Mesenchymal stem cell (in vitro differentiated cells and primary cell): ENCODE data around the gene OR9A2.

Source experiments
- DNase-seq: peaks from one replicate; pipeline ENCODE4 v3.0.0-alpha.2; 2013
- H2AFZ ChIP-seq: one replicate; pipeline ENCODE4 v1.6.1; 2013; ENCODE audit warnings: low read depth, mild to moderate bottlenecking, control low read depth, inconsistent platforms, low read length, moderate library complexity
- H2AK5ac ChIP-seq: 2 replicates; pipeline ENCODE4 v1.6.1; 2013; ENCODE audit warnings: low read length, moderate library complexity, mild to moderate bottlenecking, inconsistent platforms; ENCODE audit not compliant: severe bottlenecking
- H2BK120ac ChIP-seq: one replicate; pipeline ENCODE4 v1.6.1; 2013; ENCODE audit warnings: low read depth, mild to moderate bottlenecking, inconsistent platforms, low read length, moderate library complexity
- H2BK12ac ChIP-seq, 2 experiments: one replicate each; pipeline ENCODE4 v1.6.1; 2013; ENCODE audit warnings: inconsistent platforms in 2 of 2, low read length in 2 of 2, mild to moderate bottlenecking in 2 of 2, moderate library complexity in 2 of 2, control low read depth in 1 of 2
- H2BK15ac ChIP-seq: one replicate; pipeline ENCODE4 v1.6.1; 2013; ENCODE audit warnings: mild to moderate bottlenecking, low read depth, inconsistent platforms; ENCODE audit not compliant: poor library complexity, severe bottlenecking
- H2BK5ac ChIP-seq: 2 replicates; pipeline ENCODE4 v1.6.1; 2013; ENCODE audit warnings: low read depth, mild to moderate bottlenecking, low read length, control low read depth, inconsistent platforms; ENCODE audit not compliant: poor library complexity, severe bottlenecking
- H3K14ac ChIP-seq, 2 experiments: one replicate each; pipeline ENCODE4 v1.6.1; 2013; ENCODE audit warnings: inconsistent platforms in 2 of 2, low read length in 2 of 2, control low read depth in 1 of 2, mild to moderate bottlenecking in 1 of 2, moderate library complexity in 1 of 2
- H3K18ac ChIP-seq, 2 experiments: one replicate each; pipeline ENCODE4 v1.6.1; 2013; ENCODE audit warnings: inconsistent platforms in 2 of 2, low read length in 2 of 2, control low read depth in 1 of 2, low read depth in 1 of 2, mild to moderate bottlenecking in 1 of 2
- H3K23ac ChIP-seq, 2 experiments: one replicate each; pipeline ENCODE4 v1.6.1; 2013; ENCODE audit warnings: inconsistent platforms in 2 of 2, low read length in 2 of 2, mild to moderate bottlenecking in 2 of 2, moderate library complexity in 2 of 2, control low read depth in 1 of 2
- H3K27ac ChIP-seq: 2 replicates; pipeline ENCODE4 v1.5.1; 2013; ENCODE audit warnings: mild to moderate bottlenecking, moderate library complexity, low read length, control low read depth, inconsistent platforms; ENCODE audit not compliant: poor library complexity, severe bottlenecking
- H3K27me3 ChIP-seq, 2 experiments: 2 replicates each; pipeline versions ENCODE4 v1.6.1 to v1.7.0; 2013; ENCODE audit warnings: low read length in 2 of 2, mild to moderate bottlenecking in 2 of 2, moderate library complexity in 2 of 2, control low read depth in 1 of 2, inconsistent platforms in 1 of 2; ENCODE audit not compliant: control insufficient read depth in 1 of 2, insufficient read depth in 1 of 2
- H3K36me3 ChIP-seq, 2 experiments: 2 replicates each; pipeline versions ENCODE4 v1.6.1 to v1.7.0; 2013; ENCODE audit warnings: low read length in 2 of 2, control low read depth in 1 of 2, inconsistent platforms in 1 of 2, low read depth in 1 of 2, mild to moderate bottlenecking in 1 of 2; ENCODE audit not compliant: insufficient read depth in 2 of 2, control insufficient read depth in 1 of 2
- H3K4ac ChIP-seq, 2 experiments: one replicate each; pipeline ENCODE4 v1.6.1; 2013; ENCODE audit warnings: inconsistent platforms in 2 of 2, low read length in 2 of 2, mild to moderate bottlenecking in 2 of 2, moderate library complexity in 2 of 2, control low read depth in 1 of 2, low read depth in 1 of 2
- H3K4me1 ChIP-seq: 2 replicates; pipeline ENCODE4 v1.6.1; 2013; ENCODE audit warnings: low read depth, low read length, control low read depth; ENCODE audit not compliant: control insufficient read depth, insufficient read depth
- H3K4me2 ChIP-seq: 2 replicates; pipeline ENCODE4 v1.6.1; 2013; ENCODE audit warnings: low read length, mild to moderate bottlenecking, inconsistent platforms; ENCODE audit not compliant: poor library complexity, severe bottlenecking
- H3K4me3 ChIP-seq, 2 experiments: 2 replicates each; pipeline versions ENCODE4 v1.5.1 to v1.7.0; 2013; ENCODE audit warnings: low read length in 2 of 2, mild to moderate bottlenecking in 2 of 2, control low read depth in 1 of 2, low read depth in 1 of 2; ENCODE audit not compliant: insufficient read depth in 1 of 2
- H3K79me1 ChIP-seq: replicated peaks from 2 replicates; pipeline ENCODE4 v1.6.1; 2013; ENCODE audit warnings: mild to moderate bottlenecking, control low read depth, low read length, inconsistent platforms; ENCODE audit not compliant: poor library complexity, severe bottlenecking
- H3K9ac ChIP-seq: 2 replicates; pipeline ENCODE4 v1.7.0; 2013; ENCODE audit warnings: mild to moderate bottlenecking, low read length, moderate library complexity
- H3K9me3 ChIP-seq: 2 replicates; pipeline ENCODE4 v1.7.0; 2013; ENCODE audit warnings: mild to moderate bottlenecking, low read length; ENCODE audit not compliant: control insufficient read depth
- H4K8ac ChIP-seq: one replicate; pipeline ENCODE4 v1.6.1; 2013; ENCODE audit warnings: inconsistent platforms, mild to moderate bottlenecking, low read length, moderate library complexity
- H4K91ac ChIP-seq: one replicate; pipeline ENCODE4 v1.6.1; 2013; ENCODE audit warnings: mild to moderate bottlenecking, low read length, inconsistent platforms
- WGBS: methylation state at CpG from one replicate; pipeline ENCODE4 v1.1.7; 2013; ENCODE audit warnings: mixed read lengths; 5-methylcytosine and 5-hydroxymethylcytosine counted together

Gene OR9A2

DNA sequence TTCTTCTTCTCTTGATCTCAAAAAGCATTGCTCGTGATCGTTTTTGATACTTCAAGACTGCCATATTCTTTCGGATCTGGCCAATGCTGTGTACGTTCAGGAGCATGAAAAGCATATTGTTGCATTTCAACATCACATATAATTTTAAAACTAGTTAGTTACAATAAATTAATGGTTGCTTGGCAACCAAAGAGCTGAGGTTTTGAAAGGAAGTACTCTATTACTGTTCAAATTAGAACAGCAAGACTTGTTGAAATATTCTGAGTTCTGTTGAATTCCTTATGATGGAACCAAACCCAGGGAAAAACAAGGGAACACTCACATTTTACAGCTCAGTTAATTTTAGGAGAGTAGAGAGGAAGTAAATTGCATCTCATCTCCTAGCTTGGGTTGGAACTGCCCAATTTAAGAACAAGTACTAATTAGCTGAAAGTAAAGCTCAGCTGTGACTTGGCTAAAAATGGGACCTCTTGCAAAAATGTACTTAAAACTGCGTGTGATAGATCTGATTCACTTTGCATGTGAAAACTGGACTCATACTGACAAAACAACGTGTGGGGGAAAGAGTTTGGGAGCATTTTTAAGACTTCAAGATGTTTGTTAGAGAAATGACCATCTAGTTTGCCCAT lies 21.2 kb downstream of the OR9A2 start:
- WGBS = 58% methylated on average over 5 of the region's 6 CpGs
- Histone ChIP-seq H4K91ac (no peak overlapping the region), H3K23ac (no peak overlapping the region), H3K27me3 (peaks cover 0 to 9% of the 10 kb centered on the region in 2 experiments), H3K4ac (no peak overlapping the region), H2AK5ac (no peak overlapping the region), H3K14ac (no peak overlapping the region), H2BK12ac (no peak overlapping the region), H2AFZ (no peak overlapping the region), H3K79me1 (no peaks in the 10 kb centered on the region), H3K18ac (no peak overlapping the region), H3K4me1 (no peaks in the 10 kb centered on the region), H2BK5ac (no peak overlapping the region), H3K4me3 (no peak overlapping the region), H2BK15ac (no peak overlapping the region), H3K4me2 (no peak overlapping the region), H4K8ac (no peak overlapping the region), H3K27ac (no peak overlapping the region), H3K9ac (no peak overlapping the region), H3K36me3 (no peaks in the 10 kb centered on the region), H2BK120ac (no peak overlapping the region), H3K9me3 (no peaks in the 10 kb centered on the region)
- DNase-seq = no peak

DNA sequence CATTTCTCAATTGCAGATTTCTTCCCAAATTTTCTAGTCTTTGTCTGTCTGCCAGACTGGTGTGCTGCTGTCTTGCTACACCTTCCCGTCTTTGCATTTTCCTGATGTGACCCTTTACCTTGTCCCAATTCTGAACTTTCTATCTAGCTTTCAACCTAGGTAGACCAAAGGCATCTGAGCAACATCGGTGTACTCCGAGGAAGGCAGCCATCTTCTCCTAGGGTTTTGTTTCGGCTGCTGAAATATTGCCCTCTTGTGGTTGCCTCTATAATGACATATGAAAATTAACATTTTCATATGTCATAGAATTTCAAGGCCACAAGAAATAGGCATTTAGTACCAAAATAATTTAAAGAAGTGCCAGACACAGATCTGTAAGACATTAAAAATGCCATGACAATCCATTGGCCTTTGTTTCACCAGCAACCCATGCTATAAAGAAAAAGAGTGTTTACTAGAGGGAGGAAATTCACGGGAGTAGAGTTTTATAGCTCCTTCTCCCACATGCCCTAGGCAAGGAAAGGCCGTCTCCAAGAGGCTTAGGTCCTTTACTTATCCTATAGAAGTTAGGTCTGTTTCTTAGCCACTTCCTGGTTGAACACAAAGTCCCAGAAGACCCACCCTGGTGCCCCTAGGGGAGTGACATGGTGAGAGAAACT lies 23.4 kb downstream of the OR9A2 start:
- Histone ChIP-seq H4K8ac (peak overlapping the region; percentile 28), H3K4me2 (peak overlapping the region; percentile 50), H2BK15ac (no peak overlapping the region), H2BK12ac (no peak overlapping the region), H3K4me3 (peak overlapping the region in 1 of 2 experiments; percentile 69), H2BK5ac (no peak overlapping the region), H3K4me1 (no peaks in the 10 kb centered on the region), H3K9me3 (no peaks in the 10 kb centered on the region), H2BK120ac (no peak overlapping the region), H3K79me1 (no peaks in the 10 kb centered on the region), H3K14ac (no peak overlapping the region), H3K23ac (no peak overlapping the region), H2AK5ac (no peak overlapping the region), H3K36me3 (no peaks in the 10 kb centered on the region), H2AFZ (no peak overlapping the region), H3K4ac (no peak overlapping the region), H4K91ac (no peak overlapping the region), H3K27ac (no peak overlapping the region), H3K18ac (no peak overlapping the region), H3K27me3 (peaks cover 0 to 9% of the 10 kb centered on the region in 2 experiments), H3K9ac (peak overlapping the region; percentile 62)
- WGBS = 24% methylated on average over 1 of the region's 6 CpGs
- peak; percentile 40 for DNase-seq

- Histone ChIP-seq H2BK120ac (no peak overlapping the region), H3K4ac (no peak overlapping the region), H3K4me2 (no peak overlapping the region), H2AK5ac (no peak overlapping the region), H3K79me1 (no peaks in the 10 kb centered on the region), H3K27ac (no peak overlapping the region), H3K36me3 (no peaks in the 10 kb centered on the region), H4K91ac (no peak overlapping the region), H3K27me3 (peaks cover 0 to 9% of the 10 kb centered on the region in 2 experiments), H2BK12ac (no peak overlapping the region), H2AFZ (no peak overlapping the region), H3K9ac (peak overlapping the region; percentile 62), H3K14ac (no peak overlapping the region), H2BK15ac (no peak overlapping the region), H3K18ac (no peak overlapping the region), H2BK5ac (no peak overlapping the region), H3K23ac (no peak overlapping the region), H3K9me3 (no peaks in the 10 kb centered on the region), H3K4me1 (no peaks in the 10 kb centered on the region), H3K4me3 (peak overlapping the region in 1 of 2 experiments; percentile 69), H4K8ac (no peak overlapping the region)
- DNase-seq = no peak
- 75% methylated on average over 4 of the region's 5 CpGs for WGBS
Observed at GRCh38 chr7:143002898-143003297, 24.0 kb downstream of the OR9A2 start.

- 39% methylated on average over 3 of the region's 3 CpGs for WGBS
- H3K4me2 ChIP-seq = no peak overlapping the region
- H3K4me1 ChIP-seq = no peaks in the 10 kb centered on the region
- H4K8ac ChIP-seq = no peak overlapping the region
- no peak overlapping the region for H2AFZ ChIP-seq
- no peak overlapping the region for H3K27ac ChIP-seq
- peak; percentile 4 for DNase-seq
- no peak overlapping the region for H2BK120ac ChIP-seq
- H3K18ac ChIP-seq = no peak overlapping the region
- H2BK12ac ChIP-seq = no peak overlapping the region
- peaks cover 0 to 9% of the 10 kb centered on the region in 2 experiments for H3K27me3 ChIP-seq
- H4K91ac ChIP-seq = no peak overlapping the region
- no peak overlapping the region for H3K9ac ChIP-seq
- H3K23ac ChIP-seq = no peak overlapping the region
- no peaks in the 10 kb centered on the region for H3K9me3 ChIP-seq
- no peak overlapping the region for H3K14ac ChIP-seq
- no peak overlapping the region for H2BK5ac ChIP-seq
- no peaks in the 10 kb centered on the region for H3K36me3 ChIP-seq
- H3K79me1 ChIP-seq = no peaks in the 10 kb centered on the region
- no peak overlapping the region for H2AK5ac ChIP-seq
- H2BK15ac ChIP-seq = no peak overlapping the region
- H3K4me3 ChIP-seq = no peak overlapping the region
- no peak overlapping the region for H3K4ac ChIP-seq
Observed at GRCh38 chr7:143002106-143002505, 24.8 kb downstream of the OR9A2 start.
